Mesendoderm (in vitro differentiated cells): ENCODE results near the gene CFL1.

ENCODE experiments used
- DNase-seq: peaks from one replicate; pipeline ENCODE4 v3.0.0; 2013
- H2AK5ac ChIP-seq: 2 replicates; pipeline ENCODE4 v1.6.1; 2013; ENCODE audit warnings: low read length, inconsistent platforms
- H2BK120ac ChIP-seq: 2 replicates; pipeline ENCODE4 v1.6.1; 2013; ENCODE audit warnings: low read depth, mild to moderate bottlenecking, low read length, moderate library complexity, mixed read lengths
- H2BK15ac ChIP-seq: replicated peaks from 2 replicates; pipeline ENCODE4 v1.6.1; 2013; ENCODE audit warnings: low read depth, mild to moderate bottlenecking, moderate library complexity
- H2BK5ac ChIP-seq: 2 replicates; pipeline ENCODE4 v1.6.1; 2013; ENCODE audit warnings: low read length, inconsistent platforms
- H3K18ac ChIP-seq: 2 replicates; pipeline ENCODE4 v1.6.1; 2013; ENCODE audit warnings: mild to moderate bottlenecking, low read length, mixed read lengths
- H3K23ac ChIP-seq: one replicate; pipeline ENCODE4 v1.6.1; 2013; ENCODE audit warnings: low read length
- H3K27ac ChIP-seq: 2 replicates; pipeline ENCODE4 v1.5.1; 2013; ENCODE audit warnings: low read depth, mild to moderate bottlenecking, inconsistent platforms, low read length, moderate library complexity
- H3K27me3 ChIP-seq: 2 replicates; pipeline ENCODE4 v1.6.1; 2013; ENCODE audit warnings: low read length, control low read depth, mild to moderate bottlenecking, inconsistent platforms; ENCODE audit not compliant: insufficient read depth, poor library complexity
- H3K36me3 ChIP-seq: 2 replicates; pipeline ENCODE4 v1.6.1; 2013; ENCODE audit warnings: low read length, inconsistent platforms; ENCODE audit not compliant: control insufficient read depth, insufficient read depth
- H3K4ac ChIP-seq: one replicate; pipeline ENCODE4 v1.6.1; 2013; ENCODE audit warnings: low read depth, mild to moderate bottlenecking, low read length, moderate library complexity
- H3K4me1 ChIP-seq: 2 replicates; pipeline ENCODE4 v1.6.1; 2013; ENCODE audit warnings: low read depth, low read length, inconsistent platforms; ENCODE audit not compliant: control insufficient read depth
- H3K4me2 ChIP-seq: 2 replicates; pipeline ENCODE4 v1.6.1; 2013; ENCODE audit warnings: low read length
- H3K4me3 ChIP-seq: 2 replicates; pipeline ENCODE4 v1.5.1; 2013; ENCODE audit warnings: mild to moderate bottlenecking, low read length
- H3K56ac ChIP-seq: one replicate; pipeline ENCODE4 v1.6.1; 2013; ENCODE audit warnings: low read length
- H3K79me1 ChIP-seq: 2 replicates; pipeline ENCODE4 v1.6.1; 2013; ENCODE audit warnings: low read length, inconsistent platforms
- H3K79me2 ChIP-seq: 2 replicates; pipeline ENCODE4 v1.6.1; 2013; ENCODE audit warnings: mild to moderate bottlenecking, low read length; ENCODE audit not compliant: control insufficient read depth, insufficient read depth
- H3K9ac ChIP-seq: 2 replicates; pipeline ENCODE4 v1.6.1; 2013; ENCODE audit warnings: low read length, inconsistent platforms
- H4K5ac ChIP-seq: one replicate; pipeline ENCODE4 v1.6.1; 2013; ENCODE audit warnings: low read length
- H4K8ac ChIP-seq: one replicate; pipeline ENCODE4 v1.6.1; 2013; ENCODE audit warnings: low read depth, mild to moderate bottlenecking, control low read depth, low read length, moderate library complexity
- WGBS: extraction: QIAGEN DNeasy Blood & Tissue Kit; methylation state at CpG from one replicate; pipeline ENCODE4 v1.1.7; 2013; ENCODE audit warnings: low lambda C conversion rate, missing lambda C conversion rate; ENCODE audit not compliant: insufficient coverage; ENCODE audit errors: extremely low coverage; 5-methylcytosine and 5-hydroxymethylcytosine counted together

Gene CFL1

GRCh38 chr11:65852508-65853245 is 5.3 kb downstream of the CFL1 start:
- Histone ChIP-seq H3K4ac (no peak overlapping the region), H3K79me2 (peaks cover 35% of the 10 kb centered on the region), H4K5ac (no peak overlapping the region), H2BK15ac (no peak overlapping the region), H3K18ac (no peak overlapping the region), H3K27ac (no peak overlapping the region), H3K27me3 (no peaks in the 10 kb centered on the region), H3K56ac (no peak overlapping the region), H3K4me3 (no peak overlapping the region), H2AK5ac (no peak overlapping the region), H3K4me1 (peaks cover 3% of the 10 kb centered on the region), H3K4me2 (no peak overlapping the region), H4K8ac (no peak overlapping the region), H3K23ac (no peak overlapping the region), H2BK120ac (no peak overlapping the region), H3K36me3 (peaks cover 23% of the 10 kb centered on the region), H3K9ac (no peak overlapping the region), H2BK5ac (no peak overlapping the region), H3K79me1 (peaks cover 20% of the 10 kb centered on the region)
- WGBS, result no CpG with 5 or more reads among the region's 33 CpGs
- DNase-seq, result no peak

- Histone ChIP-seq H3K4ac (no peak overlapping the region), H4K8ac (no peak overlapping the region), H3K9ac (no peak overlapping the region), H3K79me2 (peaks cover 27% of the 10 kb centered on the region), H3K4me3 (no peak overlapping the region), H2BK120ac (no peak overlapping the region), H4K5ac (no peak overlapping the region), H2AK5ac (no peak overlapping the region), H3K27ac (no peak overlapping the region), H2BK15ac (no peak overlapping the region), H2BK5ac (no peak overlapping the region), H3K56ac (no peak overlapping the region), H3K36me3 (peaks cover 23% of the 10 kb centered on the region), H3K27me3 (no peaks in the 10 kb centered on the region), H3K79me1 (peaks cover 20% of the 10 kb centered on the region), H3K23ac (no peak overlapping the region), H3K18ac (no peak overlapping the region), H3K4me2 (no peak overlapping the region), H3K4me1 (peaks cover 3% of the 10 kb centered on the region)
- peak; percentile 5 for DNase-seq
- no CpG with 5 or more reads among the region's 10 CpGs for WGBS
Measured at GRCh38 chr11:65851811-65852507, 6.0 kb downstream of the CFL1 start.

DNA sequence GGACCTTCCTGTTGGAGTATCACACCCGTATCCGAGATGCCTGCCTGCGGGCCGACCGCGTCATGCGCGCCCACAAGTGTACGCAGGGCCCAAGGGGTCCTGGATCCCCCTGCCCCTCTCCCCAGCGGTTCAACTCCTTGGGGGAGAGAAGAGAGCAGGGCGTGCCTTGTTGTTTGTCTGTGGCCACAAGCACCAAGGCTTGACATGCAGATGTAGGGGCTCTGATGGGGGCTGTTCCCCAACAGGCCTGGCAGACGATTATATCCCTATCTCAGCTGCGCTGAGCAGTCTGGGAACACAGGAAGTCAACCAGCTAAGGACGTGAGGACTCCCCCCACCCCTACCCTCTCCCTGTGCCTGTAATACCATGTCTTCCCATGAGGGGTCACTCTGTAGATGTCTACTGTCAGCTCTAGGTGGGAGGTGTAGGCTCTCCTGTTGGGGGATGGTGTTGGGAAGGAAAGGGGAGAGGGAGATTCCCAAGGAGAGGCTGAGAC is 6.8 kb downstream of the CFL1 start:
- no peak overlapping the region for H3K23ac ChIP-seq
- H3K4ac ChIP-seq, result no peak overlapping the region
- H3K27ac ChIP-seq, result no peak overlapping the region
- H3K4me1 ChIP-seq, result peaks cover under 1% of the 10 kb centered on the region
- H2BK120ac ChIP-seq, result no peak overlapping the region
- H3K4me3 ChIP-seq, result no peak overlapping the region
- no peak overlapping the region for H3K4me2 ChIP-seq
- H4K8ac ChIP-seq, result no peak overlapping the region
- no peak overlapping the region for H4K5ac ChIP-seq
- DNase-seq, result peak; percentile 97
- H2AK5ac ChIP-seq, result no peak overlapping the region
- H3K79me2 ChIP-seq, result peaks cover 19% of the 10 kb centered on the region
- peaks cover 17% of the 10 kb centered on the region for H3K79me1 ChIP-seq
- no peak overlapping the region for H2BK5ac ChIP-seq
- H3K18ac ChIP-seq, result no peak overlapping the region
- H2BK15ac ChIP-seq, result no peak overlapping the region
- no peak overlapping the region for H3K9ac ChIP-seq
- H3K36me3 ChIP-seq, result peaks cover 21% of the 10 kb centered on the region
- no CpG with 5 or more reads among the region's 14 CpGs for WGBS
- H3K27me3 ChIP-seq, result no peaks in the 10 kb centered on the region
- no peak overlapping the region for H3K56ac ChIP-seq

- no peak overlapping the region for H3K4me2 ChIP-seq
- no peak overlapping the region for H2AK5ac ChIP-seq
- H3K79me1 ChIP-seq, result peaks cover 10% of the 10 kb centered on the region
- no peak overlapping the region for H3K18ac ChIP-seq
- peaks cover 12% of the 10 kb centered on the region for H3K79me2 ChIP-seq
- no peaks in the 10 kb centered on the region for H3K27me3 ChIP-seq
- no peak overlapping the region for H3K56ac ChIP-seq
- no peak overlapping the region for H2BK5ac ChIP-seq
- H3K4me1 ChIP-seq, result no peaks in the 10 kb centered on the region
- H2BK15ac ChIP-seq, result no peak overlapping the region
- H3K9ac ChIP-seq, result no peak overlapping the region
- no peak overlapping the region for H3K23ac ChIP-seq
- no peak overlapping the region for H4K8ac ChIP-seq
- WGBS, result no CpG with 5 or more reads among the region's 20 CpGs
- H4K5ac ChIP-seq, result no peak overlapping the region
- H3K36me3 ChIP-seq, result peaks cover 15% of the 10 kb centered on the region
- no peak overlapping the region for H3K4ac ChIP-seq
- DNase-seq, result peak; percentile 8
- no peak overlapping the region for H3K27ac ChIP-seq
- no peak overlapping the region for H2BK120ac ChIP-seq
- H3K4me3 ChIP-seq, result no peak overlapping the region
Measured at GRCh38 chr11:65850217-65851082, 7.5 kb downstream of the CFL1 start.

DNA sequence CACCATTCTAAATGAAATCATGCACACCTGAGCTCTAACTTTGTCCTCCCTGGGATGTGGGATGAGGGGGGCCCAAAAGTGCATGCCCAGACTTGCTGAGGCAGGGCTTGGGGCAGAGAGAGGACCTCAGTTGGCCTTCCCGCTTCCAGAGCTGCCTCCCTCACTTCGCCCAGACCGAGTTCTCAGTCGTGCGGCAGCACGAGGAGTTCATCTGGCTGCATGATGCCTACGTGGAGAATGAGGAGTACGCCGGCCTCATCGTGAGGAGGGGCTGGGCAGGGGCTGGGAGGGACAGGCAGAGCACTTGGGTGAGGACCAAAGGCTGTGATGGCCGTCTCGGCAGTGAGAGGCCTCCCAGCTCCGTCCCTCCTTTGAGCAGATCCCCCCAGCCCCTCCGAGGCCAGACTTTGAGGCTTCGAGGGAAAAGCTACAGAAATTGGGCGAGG is 8.2 kb downstream of the CFL1 start:
- Histone ChIP-seq H3K4me2 (no peak overlapping the region), H3K36me3 (peaks cover 10% of the 10 kb centered on the region), H3K27me3 (no peaks in the 10 kb centered on the region), H3K4ac (no peak overlapping the region), H3K79me2 (peaks cover 6% of the 10 kb centered on the region), H3K18ac (no peak overlapping the region), H3K56ac (no peak overlapping the region), H3K4me3 (no peak overlapping the region), H3K23ac (no peak overlapping the region), H3K27ac (no peak overlapping the region), H3K79me1 (peaks cover 8% of the 10 kb centered on the region), H4K8ac (no peak overlapping the region), H2BK120ac (no peak overlapping the region), H2AK5ac (no peak overlapping the region), H3K9ac (no peak overlapping the region), H2BK15ac (no peak overlapping the region), H2BK5ac (no peak overlapping the region), H3K4me1 (no peaks in the 10 kb centered on the region), H4K5ac (no peak overlapping the region)
- DNase-seq, result peak; percentile 14
- WGBS, result no CpG with 5 or more reads among the region's 16 CpGs
